RWPE1 (cell line): ENCODE measurements around the gene EVA1A.

ENCODE experiments used
- CTCF ChIA-PET: fragments of 350-600 bp; sonication (Branson Sonifier 250); formaldehyde crosslinking; extraction: SDS; loops from one replicate; lab custom pipeline; 2021; lab: Yijun Ruan, JAX
- POLR2A ChIA-PET: fragments of 400-600 bp; formaldehyde crosslinking; extraction: SDS; loops from one replicate; lab custom pipeline; 2020; ENCODE audit warnings: antibody characterized with exemption; ENCODE audit not compliant: low non-redundant PET; lab: Yijun Ruan, JAX
- DNase-seq: peaks from one replicate; pipeline ENCODE4 v3.0.0; 2012; ENCODE audit warnings: low spot score
- H3K27ac ChIP-seq: fragments of 450-650 bp; 2 replicates; pipeline ENCODE4 v1.5.1; 2017
- CTCF ChIP-seq: fragments of 450-650 bp; conservative IDR thresholded peaks from 2 replicates; pipeline ENCODE4 v1.5.1; 2017; ENCODE audit warnings: low read depth, mild to moderate bottlenecking

Gene EVA1A

GRCh38 chr2:75549401-75550253 lies 11.1 kb downstream of the EVA1A start:
- TF ChIP-seq CTCF = no peak
- no peak overlapping the region for H3K27ac ChIP-seq
- ChIA-PET CTCF (interaction anchor here (0.6 kb wide), 1 partner anchor 13 kb away, joined by 5 read pairs; no protein-coding TSS in a partner anchor), POLR2A (no interaction called here)
- no peak for DNase-seq

- TF ChIP-seq CTCF = no peak
- DNase-seq = no peak
- POLR2A ChIA-PET = no interaction called here
- CTCF ChIA-PET = interaction anchor here (0.7 kb wide), 2 partner anchors 12 to 92 kb away, joined by 3 read pairs; no protein-coding TSS in a partner anchor
- H3K27ac ChIP-seq = no peak overlapping the region
These were observed 12.6 kb downstream of the EVA1A start for GRCh38 chr2:75548036-75548573.

- ChIA-PET CTCF (interaction anchor here (0.7 to 1.0 kb wide), 2 partner anchors 13 to 59 kb away, joined by 3 read pairs; no protein-coding TSS in a partner anchor), POLR2A (no interaction called here)
- no peak for DNase-seq
- H3K27ac ChIP-seq = no peak overlapping the region
- no peak for TF ChIP-seq CTCF
These were observed 13.2 kb downstream of the EVA1A start for GRCh38 chr2:75547345-75548035.

- ChIA-PET POLR2A (no interaction called here), CTCF (interaction anchor here (0.6 kb wide), 2 partner anchors 28 to 138 kb away, joined by 3 read pairs; no protein-coding TSS in a partner anchor)
- no peak for DNase-seq
- TF ChIP-seq CTCF = no peak
- H3K27ac ChIP-seq = no peak overlapping the region
These were observed 14.8 kb downstream of the EVA1A start for GRCh38 chr2:75545922-75546321.

GRCh38 chr2:75545387-75545786 lies 15.4 kb downstream of the EVA1A start:
- no peak for TF ChIP-seq CTCF
- CTCF ChIA-PET = interaction anchor here (0.6 kb wide), 2 partner anchors 28 to 138 kb away, joined by 3 read pairs; no protein-coding TSS in a partner anchor
- POLR2A ChIA-PET = no interaction called here
- no peak overlapping the region for H3K27ac ChIP-seq
- no peak for DNase-seq

GRCh38 chr2:75543446-75543845 lies 17.3 kb downstream of the EVA1A start:
- DNase-seq = no peak
- POLR2A ChIA-PET = no interaction called here
- CTCF ChIA-PET = no interaction called here
- H3K27ac ChIP-seq = no peak overlapping the region
- no peak for TF ChIP-seq CTCF
